ENCODE data around the gene CABCOCO1. TPM values are rescaled to one million over a fixed set of nuclear protein-coding genes. Genes with fewer than 3 reads are reported as not detected.

CABCOCO1 gene
- total RNA-seq, 4 donors from 2014 or later = not detected

- DNase-seq (ENCODE audit: low spot score in 2 of 2) = no peak
- H3K27ac ChIP-seq = peak overlapping the region in 1 of 4 donors; percentile 15
- TF ChIP-seq EP300 (IDR thresholded peaks at IDR 0.05) (no peak), POLR2A (IDR thresholded peaks at IDR 0.05) (no peak)
- TF ChIP-seq, protein P1, sequence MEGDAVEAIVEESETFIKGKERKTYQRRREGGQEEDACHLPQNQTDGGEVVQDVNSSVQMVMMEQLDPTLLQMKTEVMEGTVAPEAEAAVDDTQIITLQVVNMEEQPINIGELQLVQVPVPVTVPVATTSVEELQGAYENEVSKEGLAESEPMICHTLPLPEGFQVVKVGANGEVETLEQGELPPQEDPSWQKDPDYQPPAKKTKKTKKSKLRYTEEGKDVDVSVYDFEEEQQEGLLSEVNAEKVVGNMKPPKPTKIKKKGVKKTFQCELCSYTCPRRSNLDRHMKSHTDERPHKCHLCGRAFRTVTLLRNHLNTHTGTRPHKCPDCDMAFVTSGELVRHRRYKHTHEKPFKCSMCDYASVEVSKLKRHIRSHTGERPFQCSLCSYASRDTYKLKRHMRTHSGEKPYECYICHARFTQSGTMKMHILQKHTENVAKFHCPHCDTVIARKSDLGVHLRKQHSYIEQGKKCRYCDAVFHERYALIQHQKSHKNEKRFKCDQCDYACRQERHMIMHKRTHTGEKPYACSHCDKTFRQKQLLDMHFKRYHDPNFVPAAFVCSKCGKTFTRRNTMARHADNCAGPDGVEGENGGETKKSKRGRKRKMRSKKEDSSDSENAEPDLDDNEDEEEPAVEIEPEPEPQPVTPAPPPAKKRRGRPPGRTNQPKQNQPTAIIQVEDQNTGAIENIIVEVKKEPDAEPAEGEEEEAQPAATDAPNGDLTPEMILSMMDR (IDR thresholded peaks at IDR 0.05) = no peak
- no peaks in the 10 kb centered on the region for H3K27me3 ChIP-seq
- WGBS, 2 donors = 63 to 69% methylated on average over 5 of the region's 5 CpGs
- H3K4me1 ChIP-seq = peaks cover 0 to 13% (median 0%) of the 10 kb centered on the region in 4 donors
- H3K9me3 ChIP-seq = no peaks in the 10 kb centered on the region
- H3K4me3 ChIP-seq = no peak overlapping the region
- H3K36me3 ChIP-seq = no peaks in the 10 kb centered on the region
Measured at GRCh38 chr10:61627266-61627665, 35.5 kb upstream of the CABCOCO1 start.

DNA sequence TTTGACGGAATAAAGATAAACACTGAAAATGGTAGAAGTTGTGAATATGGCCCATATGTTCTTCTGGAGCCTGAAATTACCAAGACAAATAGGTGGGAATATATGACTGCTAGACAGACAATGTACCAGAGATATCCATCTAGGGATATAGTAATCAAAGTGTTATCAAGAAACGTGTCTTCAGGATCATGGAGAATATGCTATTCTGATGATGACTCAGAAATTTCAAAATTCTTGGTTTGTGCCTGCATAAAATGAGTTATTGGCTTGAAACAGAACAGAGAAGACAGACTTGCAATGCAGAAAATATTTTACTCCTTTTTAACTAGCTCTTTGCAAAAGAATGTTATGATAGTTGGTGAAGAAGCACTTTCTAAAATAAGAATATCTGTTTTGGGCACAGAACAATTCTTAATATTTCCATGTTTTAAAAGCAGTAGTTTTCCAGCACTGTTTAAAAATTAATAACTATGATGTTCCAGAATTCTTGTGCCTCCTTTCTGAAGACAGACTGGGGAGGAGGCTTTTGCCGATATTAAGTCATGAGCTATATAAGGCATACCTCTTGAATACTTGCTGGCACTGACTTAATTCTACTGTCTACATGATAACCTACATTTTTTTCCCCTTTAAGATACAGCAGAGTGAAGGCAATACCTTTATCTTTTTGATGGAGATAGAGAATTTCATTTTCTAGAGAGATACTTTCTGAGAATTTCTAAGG, 34.4 kb upstream of the CABCOCO1 start:
- H3K4me3 ChIP-seq = no peak overlapping the region
- peaks cover 0 to 13% (median 0%) of the 10 kb centered on the region in 4 donors for H3K4me1 ChIP-seq
- no peaks in the 10 kb centered on the region for H3K27me3 ChIP-seq
- H3K36me3 ChIP-seq = no peaks in the 10 kb centered on the region
- TF ChIP-seq, protein P1 (IDR thresholded peaks at IDR 0.05) = no peak
- TF ChIP-seq EP300 (IDR thresholded peaks at IDR 0.05) (no peak), POLR2A (IDR thresholded peaks at IDR 0.05) (no peak)
- H3K9me3 ChIP-seq = no peaks in the 10 kb centered on the region
- 51 to 55% methylated on average over 3 of the region's 3 CpGs for WGBS, 2 donors
- no peak for DNase-seq (ENCODE audit: low spot score in 2 of 2)
- peak overlapping the region in 2 of 4 donors; percentile 35 to 39 for H3K27ac ChIP-seq

GRCh38 chr10:61628875-61629513, 33.7 kb upstream of the CABCOCO1 start:
- Histone ChIP-seq H3K36me3 (no peaks in the 10 kb centered on the region), H3K9me3 (no peaks in the 10 kb centered on the region), H3K27me3 (no peaks in the 10 kb centered on the region), H3K4me1 (peaks cover 0 to 13% (median 0%) of the 10 kb centered on the region in 4 donors), H3K4me3 (no peak overlapping the region), H3K27ac (peak overlapping the region in 2 of 4 donors; percentile 35 to 39)
- TF ChIP-seq, protein P1 (IDR thresholded peaks at IDR 0.05) = no peak
- TF ChIP-seq POLR2A (IDR thresholded peaks at IDR 0.05) = no peak
- no peak for TF ChIP-seq EP300 (IDR thresholded peaks at IDR 0.05)
- WGBS, 2 donors = 72 to 73% methylated on average over 4 of the region's 4 CpGs
- no peak for DNase-seq (ENCODE audit: low spot score in 2 of 2)

DNA sequence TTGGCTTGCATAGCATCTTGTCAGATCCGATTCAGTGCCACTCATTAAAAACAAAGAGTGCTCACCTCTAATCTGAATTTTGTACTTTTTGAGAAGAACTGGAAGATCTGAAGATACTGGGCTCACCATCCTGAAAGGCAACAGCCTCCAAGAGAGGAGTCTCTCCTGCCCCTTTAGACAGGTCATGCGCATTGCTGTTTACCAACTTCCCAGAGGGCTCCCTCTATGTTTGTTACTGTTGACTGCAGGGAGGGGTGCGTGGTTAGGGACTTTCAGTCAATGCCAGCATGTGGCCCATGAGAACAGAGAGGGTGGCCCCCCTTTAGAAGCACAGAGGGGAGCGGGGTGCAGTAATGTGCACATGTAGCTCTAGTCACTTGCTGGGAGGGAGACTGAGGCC, 33.2 kb upstream of the CABCOCO1 start:
- Histone ChIP-seq H3K9me3 (no peaks in the 10 kb centered on the region), H3K36me3 (no peaks in the 10 kb centered on the region), H3K4me1 (peaks cover 0 to 13% (median 0%) of the 10 kb centered on the region in 4 donors), H3K4me3 (no peak overlapping the region), H3K27ac (peak overlapping the region in 1 of 4 donors; percentile 39), H3K27me3 (no peaks in the 10 kb centered on the region)
- no peak for DNase-seq (ENCODE audit: low spot score in 2 of 2)
- TF ChIP-seq POLR2A (IDR thresholded peaks at IDR 0.05) (no peak), EP300 (IDR thresholded peaks at IDR 0.05) (no peak)
- TF ChIP-seq, protein P1 (IDR thresholded peaks at IDR 0.05) = no peak
- 92 to 99% methylated on average over 4 of the region's 4 CpGs for WGBS, 2 donors

DNA sequence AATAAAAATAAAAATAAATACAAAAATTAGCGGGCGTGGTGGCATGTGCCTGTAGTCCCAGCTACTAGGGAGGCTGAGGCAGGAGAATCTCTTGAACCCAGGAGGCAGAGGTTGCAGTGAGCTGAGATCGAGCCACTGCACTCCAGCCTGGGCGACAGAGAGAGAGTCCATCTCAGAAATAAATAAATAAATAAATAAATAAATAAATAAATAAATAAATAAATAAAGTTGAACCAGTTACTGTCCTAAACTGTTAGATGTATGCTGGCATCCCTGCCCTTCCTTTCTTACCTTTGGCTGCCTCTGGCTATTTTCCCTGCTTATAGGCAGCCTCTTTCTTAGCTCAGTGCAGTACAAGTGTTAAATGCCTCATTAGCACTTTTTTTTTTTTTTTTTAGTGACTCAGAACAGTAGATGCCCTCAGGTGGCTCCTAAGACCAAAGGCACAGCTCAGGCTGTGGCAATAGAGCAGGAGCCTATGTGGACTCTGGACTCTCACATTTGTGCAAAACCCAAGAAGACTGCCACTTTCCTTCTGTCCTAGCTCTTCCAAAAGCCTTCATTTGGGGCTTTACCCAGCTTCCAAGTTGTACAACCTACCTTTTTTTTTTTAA, 30.6 kb upstream of the CABCOCO1 start:
- Histone ChIP-seq H3K4me3 (no peak overlapping the region), H3K4me1 (peaks cover 0 to 13% (median 0%) of the 10 kb centered on the region in 4 donors), H3K36me3 (no peaks in the 10 kb centered on the region), H3K27ac (no peak overlapping the region), H3K27me3 (no peaks in the 10 kb centered on the region), H3K9me3 (no peaks in the 10 kb centered on the region)
- TF ChIP-seq EP300 (IDR thresholded peaks at IDR 0.05) (no peak), POLR2A (IDR thresholded peaks at IDR 0.05) (no peak)
- TF ChIP-seq, protein P1 (IDR thresholded peaks at IDR 0.05) = no peak
- DNase-seq (ENCODE audit: low spot score in 2 of 2) = no peak
- WGBS, 2 donors = 95% methylated on average over 4 of the region's 4 CpGs
